ENCODE results near the gene TMEM38A. TPM values are rescaled to one million over a fixed set of nuclear protein-coding genes. Genes with fewer than 3 reads are reported as not detected.

The TMEM38A gene
- total and polyA plus RNA-seq, 4 donors, result 3.1 to 6.2 (median 3.9) TPM

- H3K9me3 ChIP-seq (ENCODE audit: control insufficient read depth in 4 of 4, low read length in 3 of 4), result no peaks in the 10 kb centered on the region
- H3K4me3 ChIP-seq (ENCODE audit: low read depth in 1 of 3, low read length in 3 of 3), result no peak overlapping the region
- no peak overlapping the region for H3K9ac ChIP-seq (ENCODE audit: low read depth in 1 of 2, low read length in 2 of 2)
- H3K4me1 ChIP-seq (ENCODE audit: control insufficient read depth in 4 of 4, insufficient read depth in 4 of 4, low read length in 3 of 4), result no peaks in the 10 kb centered on the region
- TF ChIP-seq TAF1 (conservative IDR thresholded peaks at IDR 0.05), result no peak
- TF ChIP-seq RXRA (IDR thresholded peaks at IDR 0.05), result no peak
- no peak for TF ChIP-seq EGR1 (IDR thresholded peaks at IDR 0.05; ENCODE audit: low read depth in 2 of 2)
- TF ChIP-seq, protein P1, sequence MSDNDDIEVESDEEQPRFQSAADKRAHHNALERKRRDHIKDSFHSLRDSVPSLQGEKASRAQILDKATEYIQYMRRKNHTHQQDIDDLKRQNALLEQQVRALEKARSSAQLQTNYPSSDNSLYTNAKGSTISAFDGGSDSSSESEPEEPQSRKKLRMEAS (IDR thresholded peaks at IDR 0.05), result no peak
- no peak for TF ChIP-seq SP1 (IDR thresholded peaks at IDR 0.05)
- TF ChIP-seq GABPA (IDR thresholded peaks at IDR 0.05 in 1 of 2, conservative IDR thresholded peaks at IDR 0.05 in 1 of 2), result no peak
- TF ChIP-seq, protein P2, sequence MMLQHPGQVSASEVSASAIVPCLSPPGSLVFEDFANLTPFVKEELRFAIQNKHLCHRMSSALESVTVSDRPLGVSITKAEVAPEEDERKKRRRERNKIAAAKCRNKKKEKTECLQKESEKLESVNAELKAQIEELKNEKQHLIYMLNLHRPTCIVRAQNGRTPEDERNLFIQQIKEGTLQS (IDR thresholded peaks at IDR 0.05), result no peak
- TF ChIP-seq NR2F2 (IDR thresholded peaks at IDR 0.05), result no peak
- TF ChIP-seq HNF4A (conservative IDR thresholded peaks at IDR 0.05), result no peak
- 76% methylated on average over 3 of the region's 3 CpGs for WGBS
- no peaks in the 10 kb centered on the region for H3K36me3 ChIP-seq (ENCODE audit: control insufficient read depth in 4 of 4, insufficient read depth in 3 of 4, low read depth in 1 of 4, low read length in 3 of 4)
- H3K27ac ChIP-seq (ENCODE audit: low read depth in 1 of 2, low read length in 2 of 2), result no peak overlapping the region
- no peaks in the 10 kb centered on the region for H3K27me3 ChIP-seq (ENCODE audit: control insufficient read depth in 4 of 4, insufficient read depth in 4 of 4, low read length in 3 of 4)
- DNase-seq (ENCODE audit: low spot score), result no peak
Observed at GRCh38 chr19:16736709-16737108, 75.8 kb downstream of the TMEM38A start.

GRCh38 chr19:16737911-16738310 is 77.0 kb downstream of the TMEM38A start:
- WGBS, result 61% methylated on average over 4 of the region's 4 CpGs
- Histone ChIP-seq H3K9me3 (ENCODE audit: control insufficient read depth in 4 of 4, low read length in 3 of 4) (no peaks in the 10 kb centered on the region), H3K36me3 (ENCODE audit: control insufficient read depth in 4 of 4, insufficient read depth in 3 of 4, low read depth in 1 of 4, low read length in 3 of 4) (no peaks in the 10 kb centered on the region), H3K4me1 (ENCODE audit: control insufficient read depth in 4 of 4, insufficient read depth in 4 of 4, low read length in 3 of 4) (no peaks in the 10 kb centered on the region), H3K27ac (ENCODE audit: low read depth in 1 of 2, low read length in 2 of 2) (no peak overlapping the region), H3K4me3 (ENCODE audit: low read depth in 1 of 3, low read length in 3 of 3) (no peak overlapping the region), H3K27me3 (ENCODE audit: control insufficient read depth in 4 of 4, insufficient read depth in 4 of 4, low read length in 3 of 4) (no peaks in the 10 kb centered on the region), H3K9ac (ENCODE audit: low read depth in 1 of 2, low read length in 2 of 2) (no peak overlapping the region)
- no peak for DNase-seq (ENCODE audit: low spot score)
- TF ChIP-seq RAD21 (IDR thresholded peaks at IDR 0.05), result no peak
- TF ChIP-seq NR2F2 (IDR thresholded peaks at IDR 0.05), result no peak
- TF ChIP-seq CTCF (IDR thresholded peaks at IDR 0.05; ENCODE audit: low read depth, low read length, missing input control), result no peak
- TF ChIP-seq RXRA (IDR thresholded peaks at IDR 0.05), result no peak
- no peak for TF ChIP-seq GABPA (IDR thresholded peaks at IDR 0.05 in 1 of 2, conservative IDR thresholded peaks at IDR 0.05 in 1 of 2)
- TF ChIP-seq, protein P3, sequence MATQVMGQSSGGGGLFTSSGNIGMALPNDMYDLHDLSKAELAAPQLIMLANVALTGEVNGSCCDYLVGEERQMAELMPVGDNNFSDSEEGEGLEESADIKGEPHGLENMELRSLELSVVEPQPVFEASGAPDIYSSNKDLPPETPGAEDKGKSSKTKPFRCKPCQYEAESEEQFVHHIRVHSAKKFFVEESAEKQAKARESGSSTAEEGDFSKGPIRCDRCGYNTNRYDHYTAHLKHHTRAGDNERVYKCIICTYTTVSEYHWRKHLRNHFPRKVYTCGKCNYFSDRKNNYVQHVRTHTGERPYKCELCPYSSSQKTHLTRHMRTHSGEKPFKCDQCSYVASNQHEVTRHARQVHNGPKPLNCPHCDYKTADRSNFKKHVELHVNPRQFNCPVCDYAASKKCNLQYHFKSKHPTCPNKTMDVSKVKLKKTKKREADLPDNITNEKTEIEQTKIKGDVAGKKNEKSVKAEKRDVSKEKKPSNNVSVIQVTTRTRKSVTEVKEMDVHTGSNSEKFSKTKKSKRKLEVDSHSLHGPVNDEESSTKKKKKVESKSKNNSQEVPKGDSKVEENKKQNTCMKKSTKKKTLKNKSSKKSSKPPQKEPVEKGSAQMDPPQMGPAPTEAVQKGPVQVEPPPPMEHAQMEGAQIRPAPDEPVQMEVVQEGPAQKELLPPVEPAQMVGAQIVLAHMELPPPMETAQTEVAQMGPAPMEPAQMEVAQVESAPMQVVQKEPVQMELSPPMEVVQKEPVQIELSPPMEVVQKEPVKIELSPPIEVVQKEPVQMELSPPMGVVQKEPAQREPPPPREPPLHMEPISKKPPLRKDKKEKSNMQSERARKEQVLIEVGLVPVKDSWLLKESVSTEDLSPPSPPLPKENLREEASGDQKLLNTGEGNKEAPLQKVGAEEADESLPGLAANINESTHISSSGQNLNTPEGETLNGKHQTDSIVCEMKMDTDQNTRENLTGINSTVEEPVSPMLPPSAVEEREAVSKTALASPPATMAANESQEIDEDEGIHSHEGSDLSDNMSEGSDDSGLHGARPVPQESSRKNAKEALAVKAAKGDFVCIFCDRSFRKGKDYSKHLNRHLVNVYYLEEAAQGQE (IDR thresholded peaks at IDR 0.05), result no peak
- TF ChIP-seq, protein P1 (IDR thresholded peaks at IDR 0.05), result no peak
- no peak for TF ChIP-seq YY1 (IDR thresholded peaks at IDR 0.05)
- no peak for TF ChIP-seq JUND (IDR thresholded peaks at IDR 0.05)
- TF ChIP-seq FOXA2 (IDR thresholded peaks at IDR 0.05), result no peak
- no peak for TF ChIP-seq FOXA1 (IDR thresholded peaks at IDR 0.05)
- TF ChIP-seq ZBTB33 (IDR thresholded peaks at IDR 0.05), result no peak
- TF ChIP-seq TAF1 (conservative IDR thresholded peaks at IDR 0.05), result no peak
- no peak for TF ChIP-seq EGR1 (IDR thresholded peaks at IDR 0.05; ENCODE audit: low read depth in 2 of 2)
- TF ChIP-seq SP1 (IDR thresholded peaks at IDR 0.05), result no peak
- no peak for TF ChIP-seq HNF4A (conservative IDR thresholded peaks at IDR 0.05)

Data from liver (tissue), 9 donors.